Heart right ventricle (tissue), 16 donors: ENCODE measurements around the gene TMEM39B. TPM values are rescaled to one million over a fixed set of nuclear protein-coding genes. Genes with fewer than 3 reads are reported as not detected.

ENCODE experiments used
- ATAC-seq, 8 donors: fragments of 200-7000 bp; cut with Tn5 transposase; one replicate each; pipeline ENCODE4 v1.9.1; 2020; ENCODE audit warnings: mild to moderate bottlenecking in 8 of 8, moderate library complexity in 8 of 8, moderate number of reproducible peaks in 1 of 8
- DNase-seq, 2 donors: peaks; one replicate each; pipeline ENCODE4 v3.0.0-alpha.2; 2020
- H3K27ac ChIP-seq, 10 donors: fragments of 200-600 bp; sonication (generic) in 2 of 10; one replicate each; pipeline versions ENCODE4 v1.5.0 to v1.8.0; 2020 to 2022; ENCODE audit warnings: mild to moderate bottlenecking in 3 of 10
- H3K27me3 ChIP-seq, 7 donors: fragments of 200-600 bp; one replicate each; pipeline ENCODE4 v1.8.0; 2021 to 2022; ENCODE audit warnings: mild to moderate bottlenecking in 2 of 7
- H3K36me3 ChIP-seq, 9 donors: fragments of 200-600 bp; sonication (generic) in 1 of 9; one replicate each; pipeline versions ENCODE4 v1.5.0 to v1.8.0; 2020 to 2022; ENCODE audit warnings: mild to moderate bottlenecking in 2 of 9
- H3K4me1 ChIP-seq, 9 donors: fragments of 200-600 bp; sonication (generic) in 1 of 9; one replicate each; pipeline versions ENCODE4 v1.5.0 to v1.8.0; 2020 to 2022; ENCODE audit warnings: mild to moderate bottlenecking in 4 of 9
- H3K4me3 ChIP-seq, 10 donors: fragments of 200-600 bp; sonication (generic) in 2 of 10; one replicate each; pipeline versions ENCODE4 v1.5.0 to v1.8.0; 2020 to 2022; ENCODE audit warnings: mild to moderate bottlenecking in 7 of 10, moderate library complexity in 2 of 10
- H3K9me3 ChIP-seq, 11 donors: fragments of 200-600 bp in 10 of 11; sonication (generic) in 2 of 11; one replicate each; pipeline versions ENCODE4 v1.5.0 to v1.8.0; 2013 to 2022; ENCODE audit warnings: mild to moderate bottlenecking in 2 of 11, control low read depth in 1 of 11, moderate library complexity in 1 of 11
- WGBS, 2 donors: extraction: QIAGEN DNeasy Blood & Tissue Kit; methylation state at CpG; one replicate each; pipeline ENCODE4 v1.1.7; 2013; ENCODE audit warnings: inconsistent platforms in 1 of 2; 5-methylcytosine and 5-hydroxymethylcytosine counted together
- intact Hi-C, 10 donors: fragments of 100-400 bp; cut with DNase I; formaldehyde crosslinking; loops; one replicate each; pipeline versions ENCODE4 v1.11.1 to v1.14.2; 2022
- polyA plus RNA-seq, 2 donors: library from polyadenylated mRNA; stranded (reverse); fragments of 200-250 nt; gene quantifications; one replicate each; pipeline ENCODE4 v1.2.3, GENCODE V29; 2013
- total RNA-seq, 10 donors: library from RNA; stranded (reverse); fragmentation: NEBNext Ultra II Directional in 3 of 10; extraction: Animal tissue kit (Norgen Biotek cat#: 25700) in 3 of 10; gene quantifications; one replicate each; pipeline versions ENCODE4 v1.2.1 to v1.2.4, GENCODE V29; 2021 to 2023
- TF ChIP-seq, protein P1 (sequence below), 9 donors: fragments of 200-600 bp; sonication (generic) in 2 of 9; IDR thresholded peaks; one replicate each; pipeline versions ENCODE4 v1.5.0 to v1.8.0; 2021 to 2022; ENCODE audit warnings: antibody characterized with exemption in 9 of 9, mild to moderate bottlenecking in 5 of 9, moderate library complexity in 1 of 9
- donor health status: Arrhythmogenic right ventricular cardiomyopathy.
- donor health status: ischemic (EF 13 %, LVEDD 7.1; RV severe dilation, severe dysfunction).
- donor health status: healthy with polysubstance abuse.
- donor health status: DM: no; HTN: yes; CAD: no.
- donor health status: DM: no; HTN: no; CAD: no.
- donor health status: ischemic (EF 25% LVEDD 6.9; RV normal size, moderate dysfunction).
- donor health status: ischemic (EF 25% LVEDD 5.7; RV mildly dilated, moderate dysfunction).
- donor health status: healthy.
- donor health status: DM: yes; HTN: yes; CAD: no.
- donor health status: Ischemic cardiomyopathy.
- donor health status: ischemic (EF 35%, LVEDD 5.7; RV mildly dilated, moderate dysfunction).
- donor health status: nonischemic (EF 11% LVEDD 7.7; RV severe dilation, severe dysfunction).
- donor health status: DM: yes; HTN: yes; CAD: no.
- donor health status: PGD.
- donor health status: ischemic (EF 29% LVEDD 5.4; RV normal size, mild dysfunction).
- donor health status: nonischemic (EF 23%, LVEDD 6.1; RV moderate dilation, normal function).

The TMEM39B gene
- total and polyA plus RNA-seq, 12 donors = 4.8 to 15.5 (median 6.6) TPM

DNA sequence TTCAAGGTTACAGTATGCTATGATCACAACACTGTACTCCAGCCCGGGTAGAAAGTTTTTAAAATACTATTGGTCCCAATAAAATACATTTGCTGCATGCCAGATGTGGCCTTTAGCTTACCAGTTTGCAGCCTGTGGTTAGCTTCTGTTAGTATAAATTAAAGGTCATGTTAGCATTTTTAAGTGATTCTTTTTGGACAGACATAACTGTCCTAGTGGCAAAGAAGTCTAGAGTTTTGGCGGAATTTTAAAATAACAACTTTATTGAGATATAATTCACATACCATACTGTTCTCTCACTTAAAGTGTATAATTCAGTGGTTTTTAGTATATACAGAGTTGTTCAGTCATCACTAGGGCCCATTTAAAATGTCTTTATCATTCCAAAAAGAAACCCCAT is 24.3 kb upstream of the TMEM39B start:
- H3K9me3 ChIP-seq = no peaks in the 10 kb centered on the region
- TF ChIP-seq, protein P1, sequence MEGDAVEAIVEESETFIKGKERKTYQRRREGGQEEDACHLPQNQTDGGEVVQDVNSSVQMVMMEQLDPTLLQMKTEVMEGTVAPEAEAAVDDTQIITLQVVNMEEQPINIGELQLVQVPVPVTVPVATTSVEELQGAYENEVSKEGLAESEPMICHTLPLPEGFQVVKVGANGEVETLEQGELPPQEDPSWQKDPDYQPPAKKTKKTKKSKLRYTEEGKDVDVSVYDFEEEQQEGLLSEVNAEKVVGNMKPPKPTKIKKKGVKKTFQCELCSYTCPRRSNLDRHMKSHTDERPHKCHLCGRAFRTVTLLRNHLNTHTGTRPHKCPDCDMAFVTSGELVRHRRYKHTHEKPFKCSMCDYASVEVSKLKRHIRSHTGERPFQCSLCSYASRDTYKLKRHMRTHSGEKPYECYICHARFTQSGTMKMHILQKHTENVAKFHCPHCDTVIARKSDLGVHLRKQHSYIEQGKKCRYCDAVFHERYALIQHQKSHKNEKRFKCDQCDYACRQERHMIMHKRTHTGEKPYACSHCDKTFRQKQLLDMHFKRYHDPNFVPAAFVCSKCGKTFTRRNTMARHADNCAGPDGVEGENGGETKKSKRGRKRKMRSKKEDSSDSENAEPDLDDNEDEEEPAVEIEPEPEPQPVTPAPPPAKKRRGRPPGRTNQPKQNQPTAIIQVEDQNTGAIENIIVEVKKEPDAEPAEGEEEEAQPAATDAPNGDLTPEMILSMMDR (IDR thresholded peaks at IDR 0.05) = no peak
- H3K27ac ChIP-seq = no peak overlapping the region
- ATAC-seq (no peak), DNase-seq (no peak)
- H3K4me1 ChIP-seq = peaks cover 0 to 12% (median 0%) of the 10 kb centered on the region in 9 donors
- no peaks in the 10 kb centered on the region for H3K27me3 ChIP-seq
- H3K4me3 ChIP-seq = no peak overlapping the region
- H3K36me3 ChIP-seq = peaks cover 0 to 51% (median 0%) of the 10 kb centered on the region in 9 donors
- intact Hi-C loops = no loop called here
- WGBS, 2 donors = 81 to 88% methylated on average over 2 of the region's 2 CpGs

DNA sequence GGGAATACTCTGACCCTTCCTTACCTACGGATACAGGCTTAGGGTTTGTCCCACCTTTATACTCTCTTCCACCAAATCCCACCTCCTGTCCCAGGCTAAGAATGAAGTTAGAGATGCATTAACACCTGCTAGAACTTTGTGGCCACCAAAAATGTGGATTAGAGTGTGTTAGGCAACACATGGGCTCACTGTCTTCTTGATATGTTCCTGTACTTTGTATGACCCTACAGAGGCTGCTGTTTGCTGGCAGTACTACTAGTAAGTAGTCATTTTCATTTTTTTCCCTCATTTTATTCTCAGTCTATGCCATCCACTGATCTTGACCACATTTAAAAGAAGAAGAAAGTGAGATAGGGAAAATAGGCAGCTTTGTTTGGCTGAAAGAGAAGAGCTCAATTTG is 21.0 kb upstream of the TMEM39B start:
- H3K4me3 ChIP-seq = no peak overlapping the region
- WGBS, 2 donors = 89% methylated on average over 1 of the region's 1 CpG
- no peak overlapping the region for H3K27ac ChIP-seq
- intact Hi-C loops = loop anchor here in 1 of 10 donors (10.0 kb wide), 1 partner anchor 67 kb away; no protein-coding TSS in a partner anchor
- TF ChIP-seq, protein P1 (IDR thresholded peaks at IDR 0.05) = no peak
- H3K4me1 ChIP-seq = no peaks in the 10 kb centered on the region
- H3K27me3 ChIP-seq = no peaks in the 10 kb centered on the region
- no peaks in the 10 kb centered on the region for H3K9me3 ChIP-seq
- H3K36me3 ChIP-seq = peaks cover 0 to 56% (median 0%) of the 10 kb centered on the region in 9 donors
- ATAC-seq (no peak), DNase-seq (no peak)

DNA sequence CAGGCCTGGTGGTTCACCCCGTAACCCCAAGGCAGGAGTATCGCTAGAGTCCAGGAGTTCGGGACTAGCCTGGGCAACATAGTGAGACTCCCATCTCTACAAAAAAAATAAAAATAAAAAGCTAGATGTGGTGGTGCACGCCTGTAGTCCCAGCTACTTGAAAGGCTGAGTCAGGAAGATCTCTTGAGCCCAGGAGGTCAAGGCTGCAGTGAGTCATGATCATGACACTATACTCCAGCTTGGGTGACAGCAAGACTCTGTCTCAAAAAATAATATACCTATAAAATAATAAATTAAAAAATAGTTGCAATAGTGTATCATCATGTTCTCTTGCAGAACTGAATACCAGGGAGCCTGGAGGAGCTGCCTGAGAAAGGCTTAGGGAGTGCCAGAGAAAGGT is 19.9 kb upstream of the TMEM39B start:
- peaks cover 0 to 53% (median 0%) of the 10 kb centered on the region in 9 donors for H3K36me3 ChIP-seq
- WGBS, 2 donors = 94 to 98% methylated on average over 4 of the region's 4 CpGs
- H3K4me3 ChIP-seq = no peak overlapping the region
- H3K9me3 ChIP-seq = no peaks in the 10 kb centered on the region
- TF ChIP-seq, protein P1 (IDR thresholded peaks at IDR 0.05) = no peak
- DNase-seq (no peak), ATAC-seq (no peak)
- no peak overlapping the region for H3K27ac ChIP-seq
- intact Hi-C loops = loop anchor here in 1 of 10 donors (10.0 kb wide), 1 partner anchor 68 kb away; no protein-coding TSS in a partner anchor
- H3K4me1 ChIP-seq = no peaks in the 10 kb centered on the region
- H3K27me3 ChIP-seq = no peaks in the 10 kb centered on the region

DNA sequence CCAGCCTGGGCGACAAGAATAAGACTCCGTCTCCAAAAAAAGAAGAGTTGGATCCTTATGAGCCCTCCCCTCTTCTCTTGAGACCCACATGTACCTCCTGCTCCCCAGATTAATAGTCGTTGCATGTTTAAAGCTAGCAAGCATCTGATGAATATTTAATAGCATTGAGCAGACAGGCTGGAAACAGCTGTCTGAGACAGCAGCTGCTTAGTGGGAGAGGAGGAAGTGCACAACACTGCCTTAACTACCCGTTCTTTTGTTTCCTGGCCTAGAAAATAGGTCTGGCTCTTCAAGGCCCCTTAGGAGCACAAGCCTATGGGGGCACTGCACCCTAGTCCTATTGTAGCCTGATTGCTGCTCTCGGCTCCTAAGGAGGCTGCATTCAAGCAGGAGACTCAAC is 17.3 kb upstream of the TMEM39B start:
- intact Hi-C loops = loop anchor here in 1 of 10 donors (10.0 kb wide), 1 partner anchor 71 kb away; no protein-coding TSS in a partner anchor
- Histone ChIP-seq H3K27me3 (no peaks in the 10 kb centered on the region), H3K4me3 (no peak overlapping the region), H3K27ac (peak overlapping the region in 1 of 10 donors; percentile 14), H3K36me3 (peaks cover 0 to 58% (median 0%) of the 10 kb centered on the region in 9 donors), H3K9me3 (no peaks in the 10 kb centered on the region), H3K4me1 (no peaks in the 10 kb centered on the region)
- WGBS, 2 donors = 79 to 80% methylated on average over 5 of the region's 5 CpGs
- TF ChIP-seq, protein P1 (IDR thresholded peaks at IDR 0.05) = no peak
- DNase-seq (no peak), ATAC-seq (peak in 1 of 8 donors; percentile 29)
